Activated gamma-delta T cell (primary cell): ENCODE results near the gene GPR62.

Experiments
- DNase-seq: peaks from one replicate; lab custom pipeline; 2025; lab: John Stamatoyannopoulos, UW

The GPR62 gene

GRCh38 chr3:51937611-51938450 lies 17.4 kb upstream of the GPR62 start:
- no peak for DNase-seq

GRCh38 chr3:51938780-51939425 lies 16.3 kb upstream of the GPR62 start:
- no peak for DNase-seq

- DNase-seq = no peak
These were observed 14.3 kb upstream of the GPR62 start for GRCh38 chr3:51940648-51941462.

- DNase-seq = no peak
These were observed 13.8 kb upstream of the GPR62 start for GRCh38 chr3:51941463-51941797.

- peak; percentile 100 for DNase-seq
These were observed 13.2 kb upstream of the GPR62 start, which contains the start of the genes PARP3 and RRP9 for GRCh38 chr3:51941798-51942602. TSS of gene PARP3 (plus strand) at chr3:51942363. CDS start at chr3:51943356, 993 bp downstream. TSS of gene RRP9 (minus strand) at chr3:51941904. CDS start at chr3:51941867, 37 bp downstream.

- no peak for DNase-seq
These were observed 12.4 kb upstream of the GPR62 start for GRCh38 chr3:51942603-51943450.

- no peak for DNase-seq
These were observed 11.5 kb upstream of the GPR62 start for GRCh38 chr3:51943451-51944391.

- DNase-seq = no peak
These were observed 10.6 kb upstream of the GPR62 start for GRCh38 chr3:51944451-51945021.

- DNase-seq = no peak
These were observed 9.9 kb upstream of the GPR62 start for GRCh38 chr3:51945031-51945840.

- no peak for DNase-seq
These were observed 9.1 kb upstream of the GPR62 start for GRCh38 chr3:51945926-51946705.

GRCh38 chr3:51946796-51947195 lies 8.4 kb upstream of the GPR62 start:
- no peak for DNase-seq

- no peak for DNase-seq
These were observed 7.8 kb upstream of the GPR62 start for GRCh38 chr3:51947215-51947900.

GRCh38 chr3:51948016-51948580 lies 7.1 kb upstream of the GPR62 start:
- DNase-seq = no peak

- no peak for DNase-seq
These were observed 6.1 kb upstream of the GPR62 start for GRCh38 chr3:51949121-51949520.

GRCh38 chr3:51950899-51951298 lies 4.3 kb upstream of the GPR62 start:
- no peak for DNase-seq

- DNase-seq = no peak
These were observed 1.7 kb upstream of the GPR62 start for GRCh38 chr3:51953445-51953844.

GRCh38 chr3:51954105-51954504 lies 1.1 kb upstream of the GPR62 start:
- DNase-seq = no peak
